Osteocyte (in vitro differentiated cells): Measurements from ENCODE around the gene TUBGCP6. TPM values are rescaled to one million over a fixed set of nuclear protein-coding genes. Genes with fewer than 3 reads are reported as not detected.
"Not testable (repeated sequence)": the region's sequence is repeated elsewhere in the genome, so short reads cannot be mapped to it uniquely, and the experiment has no call there.

ENCODE experiments used
- DNase-seq: peaks from one replicate; pipeline ENCODE4 v3.0.0; 2021; ENCODE audit warnings: mixed read lengths; ENCODE audit not compliant: unreplicated experiment; ENCODE audit errors: extremely low spot score
- H3K27ac Mint-ChIP-seq: one replicate; pipeline ENCODE4 v1.8.0; 2021; ENCODE audit warnings: mild to moderate bottlenecking, mixed read lengths; ENCODE audit not compliant: unreplicated experiment
- H3K27me3 Mint-ChIP-seq: one replicate; pipeline ENCODE4 v1.8.0; 2021; ENCODE audit warnings: mixed read lengths; ENCODE audit not compliant: unreplicated experiment
- H3K36me3 Mint-ChIP-seq: one replicate; pipeline ENCODE4 v1.8.0; 2021; ENCODE audit warnings: mixed read lengths; ENCODE audit not compliant: unreplicated experiment
- H3K4me1 Mint-ChIP-seq: one replicate; pipeline ENCODE4 v1.8.0; 2021; ENCODE audit warnings: mixed read lengths; ENCODE audit not compliant: unreplicated experiment
- H3K4me3 Mint-ChIP-seq: one replicate; pipeline ENCODE4 v1.8.0; 2021; ENCODE audit warnings: mild to moderate bottlenecking, moderate library complexity, mixed read lengths; ENCODE audit not compliant: unreplicated experiment
- H3K9me3 Mint-ChIP-seq: one replicate; pipeline ENCODE4 v1.8.0; 2021; ENCODE audit warnings: mixed read lengths; ENCODE audit not compliant: unreplicated experiment
- total RNA-seq: library from RNA; stranded (reverse); gene quantifications from 2 replicates; pipeline ENCODE4 v1.2.1, GENCODE V29; 2021
- TF ChIP-seq, protein P1 (sequence below): fragments of 200-600 bp; sonication (generic); IDR thresholded peaks from 2 replicates; pipeline ENCODE4 v1.5.0; 2021; ENCODE audit warnings: antibody characterized with exemption, mild to moderate bottlenecking, moderate library complexity

The TUBGCP6 gene
- total RNA-seq, 1 donor from 2014 or later, result 55.7 TPM

DNA sequence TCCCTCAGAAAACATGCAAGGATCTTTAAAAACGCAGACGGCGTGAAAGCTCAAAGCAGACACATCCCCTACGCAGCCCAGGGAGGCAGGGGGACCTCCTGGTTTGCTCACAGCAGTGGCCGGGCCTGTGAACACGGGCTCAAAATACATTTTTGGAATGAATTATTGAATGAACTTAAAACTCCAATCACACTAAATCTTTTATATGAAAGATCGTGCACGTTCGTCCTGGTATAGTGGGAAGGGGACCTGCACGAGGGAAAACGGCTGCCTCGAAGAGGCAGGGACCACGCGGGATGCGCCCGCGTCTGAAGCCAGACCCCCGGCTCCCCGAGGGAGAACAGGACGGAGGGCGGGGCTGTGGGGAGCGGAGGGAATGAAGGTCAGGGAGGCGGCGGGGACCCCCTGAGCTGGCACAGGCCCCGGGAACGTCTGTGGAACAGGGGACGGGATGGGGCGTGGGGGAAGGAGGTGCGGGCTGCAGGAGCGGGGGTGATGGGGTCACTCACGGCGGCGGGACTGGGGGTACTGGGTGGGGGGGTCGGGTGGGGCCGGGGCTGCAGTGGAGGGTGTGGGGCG is 75.6 kb downstream of the TUBGCP6 start:
- H3K36me3 Mint-ChIP-seq, result no peaks in the 10 kb centered on the region
- TF ChIP-seq, protein P1, sequence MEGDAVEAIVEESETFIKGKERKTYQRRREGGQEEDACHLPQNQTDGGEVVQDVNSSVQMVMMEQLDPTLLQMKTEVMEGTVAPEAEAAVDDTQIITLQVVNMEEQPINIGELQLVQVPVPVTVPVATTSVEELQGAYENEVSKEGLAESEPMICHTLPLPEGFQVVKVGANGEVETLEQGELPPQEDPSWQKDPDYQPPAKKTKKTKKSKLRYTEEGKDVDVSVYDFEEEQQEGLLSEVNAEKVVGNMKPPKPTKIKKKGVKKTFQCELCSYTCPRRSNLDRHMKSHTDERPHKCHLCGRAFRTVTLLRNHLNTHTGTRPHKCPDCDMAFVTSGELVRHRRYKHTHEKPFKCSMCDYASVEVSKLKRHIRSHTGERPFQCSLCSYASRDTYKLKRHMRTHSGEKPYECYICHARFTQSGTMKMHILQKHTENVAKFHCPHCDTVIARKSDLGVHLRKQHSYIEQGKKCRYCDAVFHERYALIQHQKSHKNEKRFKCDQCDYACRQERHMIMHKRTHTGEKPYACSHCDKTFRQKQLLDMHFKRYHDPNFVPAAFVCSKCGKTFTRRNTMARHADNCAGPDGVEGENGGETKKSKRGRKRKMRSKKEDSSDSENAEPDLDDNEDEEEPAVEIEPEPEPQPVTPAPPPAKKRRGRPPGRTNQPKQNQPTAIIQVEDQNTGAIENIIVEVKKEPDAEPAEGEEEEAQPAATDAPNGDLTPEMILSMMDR, result no peak
- DNase-seq, result no peak
- H3K27ac Mint-ChIP-seq, result peak overlapping the region; percentile 16
- peaks cover 5% of the 10 kb centered on the region for H3K4me1 Mint-ChIP-seq
- H3K9me3 Mint-ChIP-seq, result no peaks in the 10 kb centered on the region
- peaks cover 15% of the 10 kb centered on the region for H3K27me3 Mint-ChIP-seq
- H3K4me3 Mint-ChIP-seq, result peak overlapping the region; percentile 73

DNA sequence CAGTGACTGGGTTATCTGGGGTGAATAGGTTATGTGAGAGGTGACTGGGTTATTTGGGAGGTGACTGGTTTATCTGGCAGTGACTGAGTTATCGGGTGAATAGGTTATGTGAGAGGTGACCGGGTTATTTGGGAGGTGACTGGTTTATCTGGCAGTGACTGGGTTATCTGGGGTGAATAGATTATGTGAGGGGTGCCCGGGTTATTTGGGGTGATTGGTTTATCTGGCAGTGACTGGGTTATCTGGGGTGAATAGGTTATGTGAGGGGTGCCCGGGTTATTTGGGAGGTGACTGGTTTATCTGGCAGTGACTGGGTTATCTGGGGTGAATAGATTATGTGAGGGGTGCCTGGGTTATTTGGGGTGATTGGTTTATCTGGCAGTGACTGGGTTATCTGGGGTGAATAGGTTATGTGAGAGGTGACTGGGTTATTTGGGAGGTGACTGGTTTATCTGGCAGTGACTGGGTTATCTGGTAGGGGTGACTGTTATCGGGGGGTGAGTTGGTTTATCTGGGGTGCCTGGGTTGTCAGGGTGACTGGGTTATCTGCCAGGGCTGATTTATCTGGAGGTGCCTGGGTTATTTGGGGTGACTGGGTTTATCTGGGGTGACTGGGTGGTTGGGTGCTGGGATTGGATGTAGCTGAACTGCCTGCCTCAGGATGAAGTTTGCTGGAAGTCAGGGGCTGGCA is 76.2 kb downstream of the TUBGCP6 start:
- Mint-ChIP-seq H3K27me3 (peaks cover 15% of the 10 kb centered on the region), H3K27ac (peak overlapping the region; percentile 16), H3K4me3 (peak overlapping the region; percentile 73)
- H3K36me3 Mint-ChIP-seq, H3K4me1 Mint-ChIP-seq, DNase-seq, H3K9me3 Mint-ChIP-seq: not testable (repeated sequence)

DNA sequence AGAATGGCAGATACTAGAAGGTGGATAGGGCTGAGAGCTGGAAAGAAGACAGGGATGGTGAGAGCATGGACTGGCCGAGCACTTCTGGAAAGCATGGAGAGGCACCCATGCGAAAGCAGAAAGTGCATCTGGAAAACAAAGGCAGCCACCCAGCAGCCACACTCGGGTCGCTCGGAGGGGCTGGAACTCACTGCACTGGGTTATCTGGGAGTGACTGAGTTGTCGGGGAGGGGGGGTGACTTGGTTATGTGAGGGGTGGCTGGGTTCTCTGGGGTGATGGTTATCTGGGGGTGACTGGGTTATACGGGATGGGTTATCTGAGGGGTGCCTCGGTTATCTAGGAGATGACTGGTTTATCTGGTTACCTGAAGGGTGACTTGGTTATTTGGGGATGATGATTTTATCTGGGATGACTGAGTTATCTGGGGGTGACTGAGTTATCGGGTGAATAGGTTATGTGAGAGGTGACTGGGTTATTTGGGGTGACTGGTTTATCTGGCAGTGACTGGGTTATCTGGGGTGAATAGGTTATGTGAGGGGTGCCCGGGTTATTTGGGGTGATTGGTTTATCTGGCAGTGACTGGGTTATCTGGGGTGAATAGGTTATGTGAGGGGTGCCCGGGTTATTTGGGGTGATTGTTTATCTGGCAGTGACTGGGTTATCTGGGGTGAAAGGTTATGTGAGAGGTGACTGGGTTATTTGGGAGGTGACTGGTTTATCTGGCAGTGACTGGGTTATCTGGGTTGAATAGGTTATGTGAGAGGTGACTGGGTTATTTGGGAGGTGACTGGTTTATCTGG is 76.9 kb downstream of the TUBGCP6 start:
- Mint-ChIP-seq H3K27me3 (peaks cover 15% of the 10 kb centered on the region), H3K27ac (no peak overlapping the region), H3K4me3 (no peak overlapping the region), H3K9me3 (no peaks in the 10 kb centered on the region), H3K4me1 (peaks cover 5% of the 10 kb centered on the region), H3K36me3 (no peaks in the 10 kb centered on the region)
- no peak for DNase-seq
- TF ChIP-seq, protein P1, result no peak

Other genes starting within 250 kb of the TUBGCP6 start
- gene IL17REL, start 232.3 kb downstream of the TUBGCP6 start, total RNA-seq, result not detected in 2 replicates
- not detected in 2 replicates for gene TTLL8, start 186.7 kb downstream of the TUBGCP6 start, total RNA-seq
- gene MLC1, start 159.6 kb downstream of the TUBGCP6 start, total RNA-seq, result not detected in 2 replicates
- 0.97 and 1.4 TPM in 2 replicates for gene MOV10L1, start 155.0 kb downstream of the TUBGCP6 start, total RNA-seq
- gene PANX2, start 74.3 kb downstream of the TUBGCP6 start, total RNA-seq, result 1.5 and 1.6 TPM in 2 replicates
- 24.3 and 25.9 TPM in 2 replicates for gene TRABD, start 59.1 kb downstream of the TUBGCP6 start, total RNA-seq
- 23.9 and 25.0 TPM in 2 replicates for gene SELENOO, start 44.0 kb downstream of the TUBGCP6 start, total RNA-seq
- 37.7 and 38.3 TPM in 2 replicates for gene HDAC10, start 6.2 kb upstream of the TUBGCP6 start, total RNA-seq
- 24.8 and 27.3 TPM in 2 replicates for gene MAPK12, start 16.7 kb upstream of the TUBGCP6 start, total RNA-seq
- gene MAPK11, start 25.4 kb upstream of the TUBGCP6 start, total RNA-seq, result 6.4 and 6.9 TPM in 2 replicates
- 347 and 362 TPM in 2 replicates for gene PLXNB2, start 62.6 kb upstream of the TUBGCP6 start, total RNA-seq
- 10.4 and 10.8 TPM in 2 replicates for gene DENND6B, start 82.0 kb upstream of the TUBGCP6 start, total RNA-seq
- gene PPP6R2, start 98.3 kb upstream of the TUBGCP6 start, total RNA-seq, result 62.4 and 62.6 TPM in 2 replicates
- 96.5 and 110 TPM in 2 replicates for gene SBF1, start 230.0 kb upstream of the TUBGCP6 start, total RNA-seq
- 20.6 and 21.1 TPM in 2 replicates for gene ADM2, start 236.5 kb upstream of the TUBGCP6 start, total RNA-seq
- 0.76 and 1.5 TPM in 2 replicates for gene MIOX, start 241.8 kb upstream of the TUBGCP6 start, total RNA-seq